Prostate gland (tissue), 2 donors: ENCODE measurements around the gene DNLZ. TPM values are rescaled to one million over a fixed set of nuclear protein-coding genes. Genes with fewer than 3 reads are reported as not detected.
A peak's percentile ranks its signal among the peaks of the same experiment; 100 is the strongest.

ENCODE experiments used
- DNase-seq: peaks from one replicate; pipeline ENCODE4 v3.0.0-alpha.2; 2019; ENCODE audit warnings: low spot score
- H3K27ac ChIP-seq, 2 donors: fragments of 200-600 bp; sonication (generic); 2 replicates each; pipeline ENCODE4 v1.5.1; 2017 to 2019
- H3K27me3 ChIP-seq: fragments of 200-600 bp; sonication (generic); replicated peaks from 2 replicates; pipeline ENCODE4 v1.5.1; 2019; ENCODE audit not compliant: insufficient read depth
- H3K36me3 ChIP-seq, 2 donors: fragments of 200-600 bp; sonication (generic); 1 replicate in 1 of 2; 2 replicates in 1 of 2; pipeline versions ENCODE4 v1.5.1 to v1.8.1; 2017 to 2019
- H3K4me1 ChIP-seq: fragments of 200-600 bp; sonication (generic); replicated peaks from 2 replicates; pipeline ENCODE4 v1.5.1; 2019
- H3K4me3 ChIP-seq, 2 donors: fragments of 200-600 bp; sonication (generic); 2 replicates each; pipeline ENCODE4 v1.5.1; 2017 to 2019
- H3K9me3 ChIP-seq: fragments of 200-600 bp; sonication (generic); 2 replicates; pipeline ENCODE4 v1.5.1; 2017
- CTCF ChIP-seq, 4 experiments: fragments of 200-600 bp in 2 of 4; fragments of 450-650 bp in 2 of 4; sonication (generic) in 2 of 4; IDR thresholded peaks; 1 replicate in 3 of 4; 2 replicates in 1 of 4; pipeline ENCODE4 v1.5.1; 2016 to 2019; ENCODE audit warnings: antibody characterized with exemption in 4 of 4, mild to moderate bottlenecking in 2 of 4, moderate library complexity in 2 of 4
- POLR2A ChIP-seq: fragments of 450-650 bp; IDR thresholded peaks from one replicate; pipeline ENCODE4 v1.6.1; 2016; ENCODE audit warnings: antibody characterized with exemption, mild to moderate bottlenecking
- POLR2AphosphoS5 ChIP-seq: sonication (generic); formaldehyde crosslinking; IDR thresholded peaks from one replicate; pipeline ENCODE4 v1.6.1; 2017; ENCODE audit warnings: antibody characterized with exemption
- WGBS: methylation state at CpG from one replicate; pipeline ENCODE4 v1.1.5; 2018; 5-methylcytosine and 5-hydroxymethylcytosine counted together
- intact Hi-C: fragments of 100-400 bp; cut with DNase I; formaldehyde crosslinking; loops from one replicate; pipeline ENCODE4 v1.14.2; 2022
- total RNA-seq, 2 donors: library from RNA; depleted of rRNA; stranded (reverse); fragments of >200 nt; gene quantifications; one replicate each; pipeline ENCODE4 v1.1.0, GENCODE V29; 2016

Gene DNLZ
- total RNA-seq, 2 donors from 2014 or later, result 37.6 to 64.3 TPM

DNA sequence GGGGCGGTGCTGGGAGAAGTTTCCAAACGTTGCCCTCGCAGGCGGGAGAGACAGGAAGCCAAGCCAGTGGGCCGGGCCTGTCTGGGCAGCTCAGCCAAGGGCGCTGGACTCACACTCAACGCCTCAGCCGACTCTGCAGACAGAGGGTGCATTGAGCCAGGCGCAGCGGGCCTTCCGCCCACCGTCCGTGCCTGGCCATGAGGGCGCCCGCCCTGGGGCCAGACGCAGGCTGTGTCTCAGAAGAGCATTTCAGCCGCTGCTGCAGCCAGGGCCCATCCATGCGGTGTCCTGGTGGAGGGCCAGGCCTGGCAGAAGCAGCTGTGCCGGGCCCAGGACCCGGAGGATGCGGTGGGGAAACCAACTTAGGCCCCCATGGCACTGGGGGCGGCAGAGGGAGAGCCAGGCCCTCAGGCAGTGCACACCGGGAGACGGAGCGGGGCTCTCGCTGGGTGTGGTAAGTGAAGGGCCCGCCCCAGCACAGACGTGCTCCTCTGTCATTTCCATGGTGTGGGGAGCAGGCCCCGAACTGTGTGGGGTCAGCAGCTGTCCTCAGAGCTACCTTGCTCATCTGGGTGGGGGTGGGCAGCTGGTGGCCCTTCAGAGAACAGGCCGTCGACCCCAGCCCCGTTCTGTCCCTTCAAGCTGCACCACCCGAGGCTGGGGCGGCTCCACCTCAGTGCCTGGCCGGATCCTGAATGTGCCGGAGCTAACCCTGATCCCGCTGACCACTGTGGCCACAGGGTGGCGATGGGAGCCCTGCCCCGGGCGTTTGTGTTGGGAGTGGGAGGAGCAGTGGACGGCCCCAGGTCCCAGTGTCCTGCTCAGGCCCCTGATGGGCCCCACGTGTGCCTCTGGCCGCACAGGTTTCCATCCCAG, 18.0 kb downstream of the DNLZ start:
- no peak overlapping the region for H3K4me3 ChIP-seq
- TF ChIP-seq CTCF (IDR thresholded peaks at IDR 0.05) (peak in 2 of 4 experiments; percentile 32 to 33), POLR2A (no peak)
- H3K9me3 ChIP-seq, result no peaks in the 10 kb centered on the region
- 51% methylated on average over 38 of the region's 43 CpGs for WGBS
- H3K27ac ChIP-seq, result peak overlapping the region in 1 of 2 donors; percentile 8
- no peaks in the 10 kb centered on the region for H3K27me3 ChIP-seq
- intact Hi-C loops, result no loop called here
- DNase-seq, result no peak
- no peaks in the 10 kb centered on the region for H3K4me1 ChIP-seq
- no peaks in the 10 kb centered on the region for H3K36me3 ChIP-seq

DNA sequence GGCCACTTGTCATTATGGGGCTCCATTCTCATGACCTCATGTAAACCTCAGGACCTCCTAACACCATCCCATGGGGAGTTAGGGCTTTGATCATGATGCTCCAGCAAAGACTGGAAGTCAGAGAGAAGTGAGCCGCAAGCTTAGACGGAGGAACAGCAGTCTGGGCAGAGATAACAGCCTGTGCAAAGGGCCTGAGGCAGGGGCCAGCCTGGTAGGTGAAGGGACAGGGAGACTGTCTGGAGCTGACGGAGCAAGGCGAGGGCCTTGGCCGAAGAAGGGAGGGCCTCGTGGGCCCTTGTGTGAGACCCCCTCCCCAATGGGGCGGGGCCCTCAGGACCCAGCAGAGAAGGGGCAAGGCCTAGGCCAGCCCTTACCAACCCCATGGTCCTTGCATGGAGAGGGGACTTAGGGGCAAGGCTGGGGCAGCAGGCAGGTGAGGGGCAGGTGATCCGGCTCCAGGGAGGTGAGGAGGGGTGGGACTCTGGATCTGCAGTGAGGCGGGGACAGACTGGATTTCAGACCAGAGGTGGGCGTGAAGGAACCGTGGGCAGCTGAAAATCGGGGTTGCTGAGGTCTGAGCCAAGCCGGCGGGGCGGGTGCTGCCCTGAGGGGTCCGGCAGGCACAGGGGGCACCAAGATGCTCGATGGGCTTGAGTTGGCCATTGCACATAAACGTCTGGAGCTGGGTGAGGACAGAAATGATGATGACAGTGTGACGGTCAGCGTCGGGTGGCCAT, 18.8 kb downstream of the DNLZ start:
- no peak for DNase-seq
- H3K4me1 ChIP-seq, result no peaks in the 10 kb centered on the region
- no peaks in the 10 kb centered on the region for H3K27me3 ChIP-seq
- WGBS, result 62% methylated on average over 21 of the region's 21 CpGs
- no peak for TF ChIP-seq POLR2A
- no peak for TF ChIP-seq CTCF (IDR thresholded peaks at IDR 0.05)
- no peak for TF ChIP-seq POLR2AphosphoS5
- intact Hi-C loops, result no loop called here
- H3K27ac ChIP-seq, result peak overlapping the region in 1 of 2 donors; percentile 8
- no peaks in the 10 kb centered on the region for H3K9me3 ChIP-seq
- H3K4me3 ChIP-seq, result no peak overlapping the region
- H3K36me3 ChIP-seq, result no peaks in the 10 kb centered on the region

DNA sequence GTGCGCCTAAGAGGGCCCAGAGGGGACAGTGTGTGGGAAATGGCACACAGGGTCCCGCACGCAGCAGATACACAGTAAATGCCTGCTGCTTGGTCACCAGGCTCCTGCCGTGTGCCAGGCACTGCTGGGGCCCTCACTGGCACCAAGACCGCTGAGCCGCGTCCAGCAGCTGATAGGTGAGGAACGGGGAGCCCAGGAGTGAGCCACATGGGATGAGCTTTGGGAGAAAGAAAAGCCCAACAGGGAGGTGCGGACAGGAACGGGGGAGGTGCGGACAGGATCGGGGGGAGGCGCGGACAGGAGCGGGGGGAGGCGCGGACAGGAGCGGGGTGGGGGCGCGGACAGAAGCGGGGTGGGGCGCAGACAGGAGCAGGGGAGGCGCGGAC, 19.7 kb downstream of the DNLZ start:
- intact Hi-C loops, result no loop called here
- no peak for TF ChIP-seq POLR2A
- Histone ChIP-seq H3K27me3 (no peaks in the 10 kb centered on the region), H3K9me3 (no peaks in the 10 kb centered on the region), H3K27ac (no peak overlapping the region), H3K4me1 (no peaks in the 10 kb centered on the region), H3K36me3 (no peaks in the 10 kb centered on the region), H3K4me3 (no peak overlapping the region)
- 84% methylated on average over 15 of the region's 24 CpGs for WGBS
- DNase-seq, result no peak

GRCh38 chr9:136343121-136343883, 20.2 kb downstream of the DNLZ start:
- H3K27ac ChIP-seq, result peak overlapping the region in 1 of 2 donors; percentile 16
- no peaks in the 10 kb centered on the region for H3K9me3 ChIP-seq
- H3K36me3 ChIP-seq, result no peaks in the 10 kb centered on the region
- H3K4me3 ChIP-seq, result peak overlapping the region in 1 of 2 donors; percentile 38
- WGBS, result 79% methylated on average over 23 of the region's 23 CpGs
- no peaks in the 10 kb centered on the region for H3K27me3 ChIP-seq
- intact Hi-C loops, result no loop called here
- DNase-seq, result no peak
- H3K4me1 ChIP-seq, result no peaks in the 10 kb centered on the region
- TF ChIP-seq CTCF (IDR thresholded peaks at IDR 0.05), result no peak
- no peak for TF ChIP-seq POLR2A
- no peak for TF ChIP-seq POLR2AphosphoS5
